Hepatocyte (in vitro differentiated cells): ENCODE data around the gene MATN4.

Source experiments
- EZH2 ChIP-seq: fragments of 200-600 bp; sonication (generic); IDR thresholded peaks from 2 replicates; pipeline ENCODE4 v1.6.1; 2016; ENCODE audit warnings: antibody characterized with exemption, mild to moderate bottlenecking, borderline replicate concordance
- EZH2phosphoT487 ChIP-seq: fragments of 200-600 bp; sonication (generic); IDR thresholded peaks from one replicate; pipeline ENCODE4 v1.6.1; 2018; ENCODE audit warnings: antibody characterized with exemption, mild to moderate bottlenecking, low read depth, moderate library complexity; ENCODE audit not compliant: unreplicated experiment, severe bottlenecking

GRCh38 chr20:45320948-45321595 is 13.0 kb upstream of the MATN4 start:
- TF ChIP-seq EZH2 (no peak), EZH2phosphoT487 (no peak)
